ENCODE data around the gene CWC15.
"Not testable (repeated sequence)": the region's sequence is repeated elsewhere in the genome, so short reads cannot be mapped to it uniquely, and the experiment has no call there.

The CWC15 gene

GRCh38 chr11:94924612-94925011 lies 48.7 kb downstream of the CWC15 start:
- H3K4me3 ChIP-seq (ENCODE audit: low read depth, low read length), result no peak overlapping the region
- no peak for TF ChIP-seq CTCF (IDR thresholded peaks at IDR 0.05; ENCODE audit: low read depth, low read length, missing control alignments)
- in situ Hi-C loops (cut with HindIII; ENCODE audit: low sequenced_read_pairs), result no loop called here
- DNase-seq (ENCODE audit: low read depth), result no peak

- no peak for TF ChIP-seq CTCF (IDR thresholded peaks at IDR 0.05; ENCODE audit: low read depth, low read length, missing control alignments)
- in situ Hi-C loops (cut with HindIII; ENCODE audit: low sequenced_read_pairs), result no loop called here
- H3K4me3 ChIP-seq (ENCODE audit: low read depth, low read length), result no peak overlapping the region
- DNase-seq (ENCODE audit: low read depth), result no peak
Observed at GRCh38 chr11:94924171-94924572, 49.2 kb downstream of the CWC15 start.

GRCh38 chr11:94923004-94923334 lies 50.4 kb downstream of the CWC15 start:
- in situ Hi-C loops (cut with HindIII; ENCODE audit: low sequenced_read_pairs), result no loop called here
- TF ChIP-seq CTCF (IDR thresholded peaks at IDR 0.05; ENCODE audit: low read depth, low read length, missing control alignments), result no peak
- no peak for DNase-seq (ENCODE audit: low read depth)
- no peak overlapping the region for H3K4me3 ChIP-seq (ENCODE audit: low read depth, low read length)

GRCh38 chr11:94922321-94923003 lies 50.9 kb downstream of the CWC15 start:
- TF ChIP-seq CTCF (IDR thresholded peaks at IDR 0.05; ENCODE audit: low read depth, low read length, missing control alignments), result no peak
- in situ Hi-C loops (cut with HindIII; ENCODE audit: low sequenced_read_pairs), result no loop called here
- DNase-seq (ENCODE audit: low read depth), result no peak
- H3K4me3 ChIP-seq (ENCODE audit: low read depth, low read length), result no peak overlapping the region

GRCh38 chr11:94920311-94920710 lies 53.0 kb downstream of the CWC15 start:
- DNase-seq (ENCODE audit: low read depth), result no peak
- TF ChIP-seq CTCF (IDR thresholded peaks at IDR 0.05; ENCODE audit: low read depth, low read length, missing control alignments), result no peak
- in situ Hi-C loops (cut with HindIII; ENCODE audit: low sequenced_read_pairs), result no loop called here

GRCh38 chr11:94913718-94914394 lies 59.5 kb downstream of the CWC15 start:
- H3K4me3 ChIP-seq (ENCODE audit: low read depth, low read length); DNase-seq (ENCODE audit: low read depth); in situ Hi-C loops (cut with HindIII; ENCODE audit: low sequenced_read_pairs): not testable (repeated sequence)

More at GRCh38 chr11:94920311-94920710, 53.0 kb downstream of the CWC15 start:
- H3K4me3 ChIP-seq (ENCODE audit: low read depth, low read length), result no peak overlapping the region

- no peak for DNase-seq (ENCODE audit: low read depth)
- no peak for TF ChIP-seq CTCF (IDR thresholded peaks at IDR 0.05; ENCODE audit: low read depth, low read length, missing control alignments)
- H3K4me3 ChIP-seq (ENCODE audit: low read depth, low read length), result no peak overlapping the region
- in situ Hi-C loops (cut with HindIII; ENCODE audit: low sequenced_read_pairs), result no loop called here
Observed at GRCh38 chr11:94912806-94913205, 60.5 kb downstream of the CWC15 start.

Measured in astrocyte of the cerebellum (primary cell).